GM19372 (cell line): ENCODE measurements around the gene SHC4.

Experiments used
- ATAC-seq: cut with Tn5 transposase; IDR thresholded peaks from one replicate; pipeline ENCODE4 v1.9.1; 2021; ENCODE audit warnings: mild to moderate bottlenecking, low read depth, moderate library complexity; ENCODE audit not compliant: unreplicated experiment

The SHC4 gene

GRCh38 chr15:48774484-48774883 lies 189.2 kb downstream of the SHC4 start:
- ATAC-seq = no peak
